CD4-positive, alpha-beta T cell treated with Interleukin-2 at 100 ng/mL for 4 hours (primary cell): ENCODE results near the gene ZNF319.

Source experiments
- DNase-seq: peaks from one replicate; pipeline ENCODE4 v3.0.0-alpha.2; 2020; ENCODE audit warnings: low spot score

ZNF319 gene

DNA sequence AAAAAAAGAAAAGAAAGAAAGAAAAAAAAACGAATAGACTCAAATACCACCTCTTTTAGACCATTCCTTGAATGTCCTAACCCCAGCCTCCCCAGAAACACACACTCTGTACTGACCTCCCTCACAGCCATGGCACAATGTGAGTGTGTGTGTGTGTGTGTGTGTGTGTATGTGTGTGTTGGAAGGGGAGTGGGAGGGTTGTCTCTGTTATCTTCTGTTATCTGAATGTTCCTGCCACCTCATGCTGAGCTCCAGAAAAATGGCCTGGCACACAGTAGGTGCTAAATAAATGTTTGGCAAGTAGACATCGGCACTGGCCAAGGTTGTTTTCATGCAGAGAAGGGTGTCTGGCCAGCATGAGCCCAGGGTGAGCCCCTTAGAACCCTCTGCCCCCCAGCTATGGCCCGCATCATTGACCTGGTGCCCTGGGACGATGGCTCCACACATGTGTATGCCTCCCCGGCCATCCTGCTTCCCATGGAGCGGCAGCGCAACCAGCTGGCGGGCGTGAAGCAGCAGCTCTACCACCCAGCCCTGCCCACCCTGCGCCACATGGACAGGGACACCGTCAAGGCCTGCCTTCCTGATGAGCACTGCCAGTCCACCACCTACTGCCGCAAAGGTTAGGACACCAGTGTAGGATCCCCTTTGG, 22.9 kb downstream of the ZNF319 start:
- no peak for DNase-seq

DNA sequence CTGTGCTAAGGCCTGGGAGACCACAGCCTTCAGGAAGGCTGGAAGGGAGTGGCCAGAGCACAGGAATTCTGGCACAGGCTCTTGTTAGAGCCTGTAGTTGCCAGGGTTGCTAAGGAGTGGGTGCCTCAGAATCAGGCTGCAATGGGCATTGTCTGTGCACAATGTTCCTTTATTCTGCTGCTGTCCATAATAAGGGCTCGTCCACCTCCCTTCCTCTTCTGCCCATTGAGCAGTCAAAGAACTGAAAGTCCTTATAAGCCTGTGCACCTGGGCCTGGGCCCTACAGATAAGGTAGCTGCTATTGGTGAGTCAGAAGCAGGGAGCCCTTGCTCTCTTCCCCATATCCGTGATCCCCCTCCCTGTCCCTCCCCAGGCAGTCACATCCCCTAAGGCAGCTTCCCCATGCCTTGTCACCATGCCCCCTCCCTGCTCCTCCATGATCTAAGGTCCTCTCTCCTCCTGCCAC, 24.1 kb downstream of the ZNF319 start:
- no peak for DNase-seq

DNA sequence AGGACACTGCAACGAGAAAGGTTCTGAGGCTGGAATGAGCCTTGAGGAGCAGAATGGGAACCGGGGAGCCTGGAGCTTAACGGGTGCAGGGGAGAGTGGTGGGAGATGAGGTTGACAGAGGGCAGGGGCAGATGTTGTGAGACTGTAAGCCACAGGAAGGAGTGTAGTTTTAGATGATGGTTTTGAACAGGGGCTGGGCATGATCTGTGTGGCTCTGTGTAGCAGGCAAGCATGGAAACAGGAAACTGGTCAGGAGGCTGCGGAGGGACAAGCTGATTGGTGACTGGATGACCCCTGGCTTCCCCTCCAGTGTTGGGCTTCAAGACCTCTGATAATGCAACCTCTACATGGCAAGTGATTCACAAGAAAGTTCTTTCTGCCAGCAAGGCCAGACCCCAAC, 28.2 kb downstream of the ZNF319 start:
- DNase-seq, result no peak

DNA sequence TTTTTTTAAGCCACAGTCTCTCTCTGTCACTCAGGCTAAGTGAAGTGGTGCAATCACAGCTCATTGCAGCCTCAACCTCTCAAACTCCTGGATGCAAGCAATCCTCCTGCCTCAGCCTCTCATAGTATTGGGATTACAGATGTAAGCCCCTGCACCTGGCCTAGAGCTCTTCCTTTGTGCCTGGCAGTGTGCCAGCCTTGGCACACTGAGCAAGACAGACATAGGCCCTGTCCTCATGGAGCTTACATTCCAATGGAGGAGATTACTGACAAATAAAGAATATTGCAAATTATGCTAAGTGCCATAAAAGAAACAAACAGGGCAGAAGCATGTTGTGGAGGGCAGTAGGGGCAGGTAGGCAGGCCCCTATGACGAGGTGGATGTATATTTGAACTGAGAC, 28.6 kb downstream of the ZNF319 start:
- DNase-seq, result no peak

DNA sequence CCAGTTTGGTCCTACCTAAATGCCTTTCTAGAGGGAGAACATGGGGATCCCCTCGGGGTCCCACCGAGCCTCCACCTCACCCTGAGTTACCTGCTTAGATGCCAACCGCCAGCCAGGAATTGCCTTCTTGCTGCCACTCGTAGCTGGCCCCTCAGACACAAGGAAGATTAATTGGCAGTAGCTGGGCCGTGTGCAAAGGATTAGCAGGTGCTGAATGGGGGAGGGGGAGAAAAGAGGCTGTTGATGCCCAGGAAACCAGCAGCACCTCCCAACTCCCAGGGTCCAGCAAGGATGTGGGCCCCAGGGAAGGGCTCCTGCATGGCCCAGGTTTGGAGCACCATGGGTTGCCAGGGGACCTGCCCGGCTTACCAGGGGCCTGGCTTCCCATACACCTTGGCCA, 29.5 kb downstream of the ZNF319 start, which contains the start of gene CNGB1:
CNGB1 (minus strand) TSS at position 159 of the 400 bp plus-strand sequence. CDS start 3,842 bp downstream, outside the sequence.
- DNase-seq, result no peak

DNA sequence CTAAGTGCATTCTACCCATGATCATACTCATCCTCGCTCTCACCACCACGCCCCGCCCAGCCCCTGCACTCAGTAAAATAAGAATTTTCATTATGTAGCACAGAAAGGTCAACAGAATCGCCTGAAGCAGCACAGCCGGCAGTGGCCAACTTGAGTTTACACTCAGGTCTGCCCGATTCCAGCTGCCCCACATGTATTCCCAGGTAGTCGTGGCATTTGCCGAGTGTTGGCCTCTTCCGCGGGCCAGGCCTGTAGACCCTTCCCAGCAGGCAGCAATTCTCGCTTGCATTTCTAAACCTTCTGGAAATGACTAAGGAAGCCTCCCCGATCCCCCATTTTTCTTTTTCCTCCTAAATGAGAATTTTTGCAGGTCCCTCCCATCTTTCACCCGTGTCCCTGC, 30.2 kb downstream of the ZNF319 start:
- no peak for DNase-seq

DNA sequence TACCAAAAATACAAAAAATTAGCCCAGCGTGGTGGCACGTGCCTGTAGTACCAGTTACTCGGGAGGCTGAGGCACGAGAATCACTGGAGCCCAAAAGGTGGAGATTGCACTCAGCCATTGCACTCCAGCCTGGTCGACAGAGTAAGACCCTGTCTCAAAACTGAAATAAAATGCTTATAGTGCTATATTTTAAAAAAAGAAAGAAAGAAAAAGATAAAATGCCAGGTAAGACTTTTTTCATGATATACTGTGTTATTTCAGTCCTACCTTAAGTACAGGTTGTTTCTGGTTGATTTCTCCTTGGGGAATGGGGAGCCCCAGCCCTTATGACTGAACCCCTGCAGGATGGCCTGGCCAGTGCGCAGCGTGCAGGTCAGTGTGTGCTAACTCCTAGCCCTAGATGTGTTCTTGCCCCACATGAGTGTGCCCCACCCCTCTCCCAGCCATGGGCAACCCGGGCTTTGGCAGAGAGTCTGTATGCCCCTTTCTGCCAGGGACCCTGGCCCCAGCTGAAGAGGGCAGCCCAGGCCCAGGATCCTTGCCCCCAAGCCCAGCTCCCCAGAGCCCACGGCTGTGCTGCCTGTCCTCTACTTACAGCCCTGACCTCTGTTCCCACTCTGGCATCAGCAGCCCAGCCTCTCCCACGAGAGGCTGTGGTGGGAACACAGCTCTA, 30.9 kb downstream of the ZNF319 start:
- DNase-seq, result no peak

DNA sequence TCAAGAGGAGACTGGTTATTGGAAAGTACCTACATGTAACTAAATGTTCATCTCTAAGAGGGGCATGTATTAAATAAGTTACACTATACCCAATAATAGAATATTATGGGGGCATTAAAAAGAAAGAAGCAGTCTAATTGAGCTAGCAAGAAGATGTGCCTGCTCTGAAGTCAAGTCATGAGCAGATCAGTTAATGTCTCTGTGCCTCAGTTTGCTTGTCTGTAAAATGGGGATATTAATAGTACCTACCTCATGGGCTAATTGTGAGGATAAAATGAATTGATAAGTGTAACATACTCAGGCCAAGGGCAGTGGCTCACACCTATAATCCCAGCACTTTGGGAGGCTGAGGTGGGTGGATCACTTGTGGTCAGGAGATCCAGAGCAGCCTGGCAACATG, 32.6 kb downstream of the ZNF319 start:
- no peak for DNase-seq

DNA sequence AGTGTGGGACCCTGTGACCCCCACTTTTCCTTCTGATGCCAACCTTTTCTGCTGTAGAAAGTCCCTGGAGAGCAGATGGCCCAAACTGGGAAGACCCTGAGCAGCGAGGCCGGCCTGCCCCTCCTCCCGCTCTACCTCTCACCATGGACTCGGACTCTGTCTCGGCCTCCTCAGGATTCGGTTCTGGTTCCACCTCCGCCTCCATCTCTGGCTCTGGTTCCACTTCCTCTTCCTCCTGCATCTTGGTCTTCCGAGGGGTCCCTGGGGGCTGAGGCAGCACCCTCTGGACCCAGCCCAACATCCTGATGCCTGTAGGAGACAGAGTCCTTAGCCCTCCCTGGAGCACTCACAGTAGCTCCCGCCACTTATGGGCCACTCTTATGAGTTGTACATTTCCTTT, 33.5 kb downstream of the ZNF319 start:
- no peak for DNase-seq

DNA sequence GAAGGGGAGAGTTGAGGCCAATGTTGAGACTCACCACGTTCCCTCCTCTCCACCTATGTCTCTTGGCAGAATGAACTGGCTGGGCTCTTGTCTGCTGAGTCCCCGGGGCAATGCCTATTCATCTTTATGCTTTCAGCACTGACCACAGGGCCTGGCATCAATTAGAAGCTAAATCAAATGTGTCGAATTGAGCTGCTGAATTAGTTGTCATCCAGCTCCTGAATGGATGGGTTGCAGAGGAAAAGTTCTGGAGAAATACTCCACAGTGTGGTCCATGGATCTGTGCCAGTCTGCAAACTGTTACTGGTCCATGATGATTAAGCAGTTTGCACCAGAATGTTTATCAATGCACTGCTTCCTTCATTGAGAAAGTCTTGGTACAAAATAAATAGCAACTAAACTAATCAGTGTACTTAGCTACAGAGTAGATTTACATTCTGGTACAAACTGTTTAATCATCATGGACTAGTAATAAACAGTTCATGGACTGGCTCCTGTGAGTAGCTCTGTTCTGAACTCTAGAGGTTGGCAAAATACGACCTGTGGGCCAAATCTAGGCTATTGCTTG, 34.2 kb downstream of the ZNF319 start:
- no peak for DNase-seq

DNA sequence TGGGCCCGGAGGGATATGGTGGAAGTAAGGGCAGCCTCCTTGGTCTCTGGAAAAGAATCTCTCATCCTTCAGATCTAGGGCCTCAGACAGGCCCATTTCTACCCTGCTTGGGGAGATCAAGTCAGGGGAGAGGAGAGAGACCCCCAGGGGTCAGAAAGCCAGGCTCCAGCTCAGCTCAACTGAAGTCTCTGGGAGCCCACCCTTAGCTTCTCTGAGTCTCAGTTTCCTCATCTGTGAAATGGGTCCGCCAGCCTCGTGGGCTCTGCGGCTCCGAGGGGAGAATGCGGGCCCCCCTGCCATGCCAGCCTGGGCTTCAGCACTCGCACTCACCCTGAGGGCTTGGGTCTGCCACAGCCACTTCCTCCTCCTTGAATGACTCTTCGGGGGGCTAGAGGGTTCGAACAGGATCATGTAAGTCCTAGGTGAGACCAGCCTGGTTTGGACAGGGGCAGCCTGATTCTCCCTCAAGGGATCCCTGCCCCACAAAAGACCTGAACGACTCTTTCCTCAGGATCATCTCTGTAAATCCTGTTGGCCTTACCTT, 36.2 kb downstream of the ZNF319 start:
- DNase-seq, result no peak

DNA sequence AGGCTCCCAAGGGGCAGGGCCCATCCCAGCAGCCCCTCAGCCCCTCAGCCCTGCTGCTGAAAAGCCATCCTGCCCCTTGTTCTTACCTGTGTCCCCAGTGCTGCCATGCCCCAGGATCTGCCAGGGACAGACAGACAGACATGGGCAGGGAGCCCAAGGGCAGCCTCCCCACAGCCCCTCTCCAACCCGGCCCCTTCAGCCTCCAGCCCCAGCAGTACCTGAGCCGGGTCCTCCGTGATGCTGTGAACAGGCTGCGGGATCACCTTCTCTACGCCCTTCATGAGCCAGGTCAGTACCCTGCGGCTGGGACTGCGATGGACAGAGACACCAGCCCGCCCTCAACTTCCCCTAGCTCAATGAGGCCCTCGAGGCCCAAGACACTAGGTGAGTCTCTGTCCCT, 37.7 kb downstream of the ZNF319 start:
- no peak for DNase-seq

DNA sequence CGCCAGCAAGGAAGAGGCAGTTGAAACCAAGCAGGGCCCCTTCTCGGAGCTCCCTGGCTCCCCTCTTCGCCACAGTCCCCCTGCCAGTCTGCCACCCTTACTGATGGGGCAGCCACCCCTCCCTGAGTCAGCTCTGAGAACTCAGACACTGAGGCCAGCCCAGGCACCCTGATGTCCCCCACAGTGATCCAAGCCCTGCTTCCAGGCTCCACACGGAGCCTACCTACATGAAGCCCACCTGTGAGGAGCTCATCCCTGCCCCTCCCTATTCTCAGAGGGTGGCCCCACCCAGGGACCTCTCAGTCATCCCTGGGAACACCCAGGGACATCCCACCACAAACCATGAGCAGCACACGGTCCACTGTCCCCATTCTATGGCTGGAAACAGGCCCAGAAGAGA, 38.4 kb downstream of the ZNF319 start:
- no peak for DNase-seq

DNA sequence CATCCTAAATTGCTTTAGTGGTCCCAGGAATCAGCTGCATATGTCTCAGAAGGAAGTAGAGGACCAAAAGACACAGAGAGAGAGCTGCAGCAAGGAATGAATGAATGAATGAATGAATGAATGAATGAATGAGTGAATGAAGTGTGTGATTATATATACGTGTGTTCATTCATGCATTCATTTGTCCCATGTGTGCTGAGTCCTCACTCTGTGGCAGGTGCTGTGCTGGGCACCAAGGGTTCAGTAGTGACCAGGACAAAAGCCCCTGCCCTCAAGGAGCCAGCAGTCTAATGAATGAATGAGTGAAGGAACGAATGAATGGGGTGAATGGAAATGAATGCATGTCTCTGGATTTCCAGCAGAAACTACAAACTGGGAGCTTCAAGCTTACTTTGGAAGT, 38.9 kb downstream of the ZNF319 start:
- no peak for DNase-seq

DNA sequence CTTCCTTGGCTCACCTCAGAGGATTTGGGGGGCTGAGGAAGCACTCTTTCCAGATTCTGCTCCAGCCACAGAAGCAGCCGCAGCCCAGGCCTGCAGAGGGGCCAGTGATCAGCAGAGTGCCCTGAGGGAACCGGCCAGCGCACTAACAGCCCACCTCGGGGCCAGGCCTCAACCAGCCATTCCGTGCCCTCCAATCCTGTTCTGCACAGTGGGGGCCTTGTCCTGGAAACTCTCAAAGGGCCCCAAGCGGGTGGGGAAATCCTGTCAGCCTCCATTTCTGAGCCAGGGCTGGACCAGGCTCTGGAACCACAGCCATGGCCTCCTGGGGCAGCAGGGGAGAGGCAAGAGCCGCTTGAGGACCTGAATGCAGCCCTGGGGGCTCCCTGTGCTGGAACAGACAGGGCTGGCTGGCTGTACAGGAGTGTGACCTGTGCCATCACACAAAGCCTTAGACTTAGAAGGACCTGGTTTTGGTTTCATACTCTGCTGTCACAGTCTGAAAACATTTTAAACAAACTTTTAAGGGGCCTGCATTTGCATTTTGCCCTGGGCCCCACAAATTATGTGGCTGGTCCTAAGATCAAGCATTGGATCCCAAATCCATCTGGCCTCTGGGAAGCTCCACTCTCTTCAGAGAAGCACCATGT, 39.5 kb downstream of the ZNF319 start:
- DNase-seq, result no peak

DNA sequence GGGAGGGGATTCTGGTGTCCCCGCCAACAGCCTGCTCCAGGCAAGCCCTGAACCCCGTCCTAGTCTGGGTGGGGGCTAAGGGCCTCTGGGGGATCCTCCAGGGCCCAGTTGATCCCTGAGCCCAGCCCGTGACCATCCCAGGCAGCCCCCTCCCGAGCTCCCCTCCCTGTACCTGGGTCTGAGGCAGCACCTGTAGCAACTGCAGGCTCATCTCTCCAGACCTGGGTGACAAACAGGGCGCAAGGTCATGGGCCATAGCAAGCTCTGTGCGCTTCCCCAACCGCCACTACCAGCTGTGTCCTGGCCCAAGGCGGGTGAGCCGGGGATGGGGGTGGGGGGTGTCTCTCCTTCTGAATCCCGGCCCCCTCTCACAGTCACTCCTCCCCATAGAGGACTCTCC, 40.2 kb downstream of the ZNF319 start:
- DNase-seq, result no peak

DNA sequence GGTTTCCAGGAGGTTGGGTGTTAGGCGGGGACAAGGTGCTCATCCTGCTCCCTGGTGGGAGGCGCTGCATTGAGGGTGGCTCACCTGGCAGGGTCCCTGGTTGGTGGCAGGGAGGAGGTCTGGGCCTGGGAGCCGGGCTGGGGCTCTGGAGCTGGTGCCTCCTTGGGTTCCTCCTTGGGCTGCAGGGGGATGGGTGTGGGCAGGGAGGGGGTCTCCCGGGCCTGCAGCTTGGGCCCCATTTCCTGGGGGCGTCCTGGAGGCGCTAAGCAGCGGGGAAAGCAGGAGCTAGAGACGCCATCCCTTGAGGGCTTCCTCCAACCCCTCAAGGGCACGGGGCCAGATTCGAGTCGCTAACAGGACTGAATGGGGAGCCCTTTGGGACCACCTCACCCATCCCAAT, 40.7 kb downstream of the ZNF319 start:
- DNase-seq, result no peak

DNA sequence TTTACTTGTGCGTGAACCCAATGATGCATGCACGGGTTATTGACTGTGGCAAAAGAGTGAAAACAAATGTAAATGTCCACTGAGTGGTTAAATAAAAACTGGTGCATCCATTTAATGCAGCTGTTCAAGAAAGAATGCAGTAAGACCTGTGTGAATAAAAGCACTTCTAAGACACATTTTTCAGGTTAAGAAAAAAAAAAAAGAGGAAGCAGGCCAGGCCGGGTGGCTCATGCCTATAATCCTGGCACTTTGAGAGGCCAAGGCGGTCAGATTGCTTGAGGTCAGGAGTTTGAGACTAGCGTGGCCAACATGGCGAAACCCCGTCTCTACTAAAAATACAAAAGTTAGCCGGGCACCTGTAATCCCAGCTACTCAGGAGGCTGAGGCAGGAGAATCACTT, 41.4 kb downstream of the ZNF319 start:
- no peak for DNase-seq

DNA sequence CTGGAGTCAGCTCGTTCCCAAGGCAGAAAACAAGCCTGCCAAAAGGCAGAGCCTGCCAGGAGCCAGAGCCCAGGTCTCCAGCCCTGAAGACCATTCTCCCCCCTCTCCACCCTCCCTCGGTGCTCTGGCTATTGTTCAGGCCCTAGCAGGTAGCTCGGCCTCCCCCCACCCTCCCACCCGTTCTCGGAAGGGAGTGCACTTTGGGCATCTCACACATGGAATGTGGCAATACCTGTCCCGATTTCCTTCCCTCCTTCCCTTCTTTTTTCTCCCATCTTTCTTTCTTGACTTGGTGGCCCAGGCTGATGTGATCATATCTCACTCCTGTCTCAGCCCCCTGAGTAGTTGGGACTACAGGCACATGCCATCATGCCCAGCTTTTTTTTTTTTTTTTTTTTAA, 41.9 kb downstream of the ZNF319 start:
- DNase-seq, result no peak

DNA sequence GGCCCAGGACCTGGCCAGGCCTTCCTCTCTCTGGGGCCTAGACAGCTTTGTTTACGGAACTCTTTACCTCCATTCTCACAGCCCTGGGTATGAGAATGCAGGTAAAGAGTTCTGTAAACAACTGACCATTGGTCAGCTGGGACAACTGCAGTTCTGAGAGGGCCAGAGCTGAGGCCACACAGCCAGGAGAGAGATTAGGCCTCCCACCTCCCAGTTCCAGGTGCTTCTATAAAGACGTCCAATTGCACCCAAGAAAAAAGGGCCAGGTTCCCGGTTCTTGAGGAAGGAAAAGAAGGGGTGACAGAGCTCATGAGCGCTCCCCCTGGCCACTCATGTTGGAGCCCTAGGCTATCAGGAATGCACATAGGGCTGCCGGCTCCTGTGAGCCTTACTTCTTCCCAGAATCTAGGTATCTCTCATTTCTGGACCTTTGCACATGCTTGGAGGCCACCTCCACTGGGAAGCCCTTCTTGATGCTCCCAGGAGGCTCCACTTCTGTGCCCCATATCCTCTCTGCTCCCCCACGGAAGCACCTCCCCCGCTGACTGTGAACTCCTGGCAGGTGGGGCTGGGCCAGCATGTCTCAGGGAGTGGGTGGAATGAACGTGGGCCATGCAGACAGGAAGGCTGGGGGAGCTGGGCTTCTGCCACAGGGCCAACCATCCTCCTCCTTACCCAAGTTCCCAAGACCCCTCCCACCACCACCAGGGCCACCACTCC, 42.6 kb downstream of the ZNF319 start:
- DNase-seq, result no peak

DNA sequence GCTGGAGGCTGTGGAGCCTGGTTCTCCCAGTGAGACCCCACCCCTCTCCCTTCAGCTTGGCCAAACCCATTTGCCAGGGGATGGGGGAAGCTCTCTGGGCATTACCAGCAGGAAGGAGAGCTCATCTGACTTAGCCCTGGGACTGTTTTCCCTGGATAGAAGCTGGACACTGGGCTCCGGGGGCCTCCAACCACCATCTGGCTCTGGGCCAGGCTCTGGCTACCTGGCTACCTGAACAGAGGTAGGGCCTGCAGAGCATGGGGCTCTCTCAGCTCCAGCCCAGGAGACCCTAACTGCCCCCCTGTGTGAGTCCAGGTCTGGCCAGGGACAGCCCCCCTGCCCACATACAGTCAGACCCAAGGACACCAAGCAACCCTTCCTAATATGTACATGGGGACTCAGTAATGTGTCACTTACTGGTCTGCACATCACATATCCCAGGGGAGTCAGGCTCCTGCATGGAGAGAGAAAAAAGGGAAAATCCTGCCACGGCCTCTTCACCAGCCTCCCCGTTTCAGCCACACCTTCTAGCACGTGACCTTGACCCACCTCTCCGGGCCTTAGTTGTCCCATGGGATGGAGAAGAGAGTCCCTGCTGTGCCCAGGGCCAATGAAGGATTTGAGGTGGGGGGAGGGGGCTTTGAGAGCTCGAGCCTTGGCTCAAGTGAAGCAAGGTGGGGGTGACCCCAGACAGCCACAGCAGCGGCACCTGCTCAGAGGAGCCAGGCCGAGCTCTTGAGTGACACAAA, 43.4 kb downstream of the ZNF319 start:
- no peak for DNase-seq
